Neuronal stem cell (in vitro differentiated cells): ENCODE results near the gene PTPRJ.

ENCODE experiments used
- DNase-seq: peaks from one replicate; pipeline ENCODE4 v3.0.0-alpha.2; 2013; ENCODE audit warnings: low spot score
- H2AFZ ChIP-seq: one replicate; pipeline ENCODE4 v1.6.1; 2013; ENCODE audit warnings: mild to moderate bottlenecking, low read length, inconsistent platforms
- H2AK5ac ChIP-seq: 2 replicates; pipeline ENCODE4 v1.6.1; 2013; ENCODE audit warnings: low read depth, mild to moderate bottlenecking, inconsistent platforms, low read length, moderate library complexity, mixed read lengths
- H2BK120ac ChIP-seq: 2 replicates; pipeline ENCODE4 v1.6.1; 2013; ENCODE audit warnings: low read depth, mild to moderate bottlenecking, inconsistent platforms, low read length, moderate library complexity, mixed read lengths
- H2BK12ac ChIP-seq: one replicate; pipeline ENCODE4 v1.6.1; 2013; ENCODE audit warnings: low read length, inconsistent platforms
- H2BK15ac ChIP-seq: 2 replicates; pipeline ENCODE4 v1.6.1; 2013; ENCODE audit warnings: mild to moderate bottlenecking, low read length, inconsistent platforms, mixed read lengths
- H2BK5ac ChIP-seq: one replicate; pipeline ENCODE4 v1.6.1; 2013; ENCODE audit warnings: inconsistent platforms, mild to moderate bottlenecking, low read length, moderate library complexity
- H3K14ac ChIP-seq: one replicate; pipeline ENCODE4 v1.6.1; 2013; ENCODE audit warnings: low read length, inconsistent platforms
- H3K18ac ChIP-seq: 2 replicates; pipeline ENCODE4 v1.6.1; 2013; ENCODE audit warnings: low read length, inconsistent platforms
- H3K23ac ChIP-seq: 2 replicates; pipeline ENCODE4 v1.6.1; 2013; ENCODE audit warnings: low read depth, mild to moderate bottlenecking, mixed read lengths, low read length, inconsistent platforms; ENCODE audit not compliant: poor library complexity
- H3K27ac ChIP-seq: replicated peaks from 3 replicates; pipeline ENCODE4 v1.5.1; 2013; ENCODE audit warnings: low read length, inconsistent platforms
- H3K27me3 ChIP-seq, 3 experiments: 2 replicates each; pipeline ENCODE4 v1.6.1; 2013; ENCODE audit warnings: low read length in 3 of 3, mild to moderate bottlenecking in 2 of 3, inconsistent platforms in 1 of 3, low read depth in 1 of 3, mixed read lengths in 1 of 3, moderate library complexity in 1 of 3; ENCODE audit not compliant: control insufficient read depth in 3 of 3, insufficient read depth in 3 of 3
- H3K36me3 ChIP-seq, 2 donors: replicated peaks in 1 of 2; 2 replicates each; pipeline ENCODE4 v1.6.1; 2013; ENCODE audit warnings: low read length in 2 of 2; ENCODE audit not compliant: control insufficient read depth in 2 of 2, insufficient read depth in 2 of 2
- H3K4ac ChIP-seq: 2 replicates; pipeline ENCODE4 v1.6.1; 2013; ENCODE audit warnings: inconsistent platforms, mild to moderate bottlenecking, low read length, moderate library complexity
- H3K4me1 ChIP-seq, 2 donors: 1 replicate in 1 of 2; 2 replicates in 1 of 2; pipeline ENCODE4 v1.6.1; 2013; ENCODE audit warnings: low read length in 2 of 2, low read depth in 1 of 2; ENCODE audit not compliant: control insufficient read depth in 2 of 2, insufficient read depth in 1 of 2
- H3K4me2 ChIP-seq: one replicate; pipeline ENCODE4 v1.6.1; 2013; ENCODE audit warnings: mild to moderate bottlenecking, low read length, inconsistent platforms; ENCODE audit not compliant: insufficient read depth, poor library complexity, severe bottlenecking
- H3K4me3 ChIP-seq, 2 donors: 2 replicates each; pipeline ENCODE4 v1.5.1; 2013; ENCODE audit warnings: low read length in 2 of 2, mild to moderate bottlenecking in 2 of 2, inconsistent platforms in 1 of 2, moderate library complexity in 1 of 2
- H3K79me1 ChIP-seq: one replicate; pipeline ENCODE4 v1.6.1; 2013; ENCODE audit warnings: low read depth, mild to moderate bottlenecking, inconsistent platforms, low read length, moderate library complexity
- H3K9ac ChIP-seq: one replicate; pipeline ENCODE4 v1.6.1; 2013; ENCODE audit warnings: mild to moderate bottlenecking, low read depth, low read length, inconsistent platforms; ENCODE audit not compliant: poor library complexity
- H3K9me3 ChIP-seq, 2 donors: replicated peaks in 1 of 2; 2 replicates each; pipeline versions ENCODE3 to v1.6.1; 2013; ENCODE audit warnings: low read length in 2 of 2, mild to moderate bottlenecking in 2 of 2, inconsistent platforms in 1 of 2, low read depth in 1 of 2, mixed read lengths in 1 of 2, moderate library complexity in 1 of 2; ENCODE audit not compliant: control insufficient read depth in 2 of 2, insufficient read depth in 1 of 2
- H4K8ac ChIP-seq: one replicate; pipeline ENCODE4 v1.6.1; 2013; ENCODE audit warnings: low read depth, mild to moderate bottlenecking, inconsistent platforms, low read length, moderate library complexity
- H4K91ac ChIP-seq: one replicate; pipeline ENCODE4 v1.6.1; 2013; ENCODE audit warnings: low read length, low read depth, mild to moderate bottlenecking, inconsistent platforms; ENCODE audit not compliant: poor library complexity
- whole genome bisulfite sequencing, 2 donors: extraction: QIAGEN DNeasy Blood & Tissue Kit; methylation state at CpG; one replicate each; pipeline ENCODE4 v1.1.7; 2013; ENCODE audit warnings: missing lambda C conversion rate in 2 of 2, mixed read lengths in 1 of 2; ENCODE audit not compliant: insufficient read length in 2 of 2, insufficient replicate concordance in 1 of 2; ENCODE audit errors: extremely low coverage in 2 of 2; 5-methylcytosine and 5-hydroxymethylcytosine counted together

The PTPRJ gene

GRCh38 chr11:48078689-48079088 lies 98.3 kb downstream of the PTPRJ start:
- no peak overlapping the region for H4K91ac ChIP-seq
- H3K4ac ChIP-seq = no peak overlapping the region
- H3K79me1 ChIP-seq = peaks cover 5% of the 10 kb centered on the region
- no peaks in the 10 kb centered on the region for H3K36me3 ChIP-seq
- WGBS, 2 donors = no CpG with 5 or more reads among the region's 1 CpG
- no peak overlapping the region for H3K23ac ChIP-seq
- H4K8ac ChIP-seq = no peak overlapping the region
- no peak overlapping the region for H3K9ac ChIP-seq
- no peak overlapping the region for H2AFZ ChIP-seq
- no peak overlapping the region for H3K4me2 ChIP-seq
- no peak overlapping the region for H2AK5ac ChIP-seq
- H3K27ac ChIP-seq = no peak overlapping the region
- H3K27me3 ChIP-seq = no peaks in the 10 kb centered on the region
- no peak for DNase-seq
- H3K18ac ChIP-seq = no peak overlapping the region
- H3K14ac ChIP-seq = no peak overlapping the region
- no peak overlapping the region for H2BK5ac ChIP-seq
- H3K4me3 ChIP-seq = no peak overlapping the region
- peaks cover 11 to 15% of the 10 kb centered on the region in 2 donors for H3K4me1 ChIP-seq
- no peak overlapping the region for H2BK120ac ChIP-seq
- H2BK12ac ChIP-seq = no peak overlapping the region
- no peaks in the 10 kb centered on the region for H3K9me3 ChIP-seq
- H2BK15ac ChIP-seq = no peak overlapping the region

- Histone ChIP-seq H3K4me3 (no peak overlapping the region), H2BK120ac (no peak overlapping the region), H3K27me3 (no peaks in the 10 kb centered on the region), H4K8ac (no peak overlapping the region), H3K4me1 (peaks cover 11 to 15% of the 10 kb centered on the region in 2 donors), H3K23ac (no peak overlapping the region), H2AFZ (peak overlapping the region; percentile 47), H3K4me2 (no peak overlapping the region), H4K91ac (no peak overlapping the region), H3K27ac (peak overlapping the region; percentile 1), H2BK5ac (no peak overlapping the region), H3K14ac (no peak overlapping the region), H3K9ac (no peak overlapping the region), H2AK5ac (no peak overlapping the region), H3K4ac (no peak overlapping the region), H2BK15ac (no peak overlapping the region), H3K36me3 (no peaks in the 10 kb centered on the region), H3K18ac (no peak overlapping the region), H3K79me1 (peaks cover 5% of the 10 kb centered on the region), H2BK12ac (no peak overlapping the region), H3K9me3 (no peaks in the 10 kb centered on the region)
- no peak for DNase-seq
- no CpG with 5 or more reads among the region's 6 CpGs for WGBS, 2 donors
Observed at GRCh38 chr11:48079596-48079995, 99.2 kb downstream of the PTPRJ start.

GRCh38 chr11:48080301-48080861 lies 100.0 kb downstream of the PTPRJ start:
- no peak overlapping the region for H3K4me2 ChIP-seq
- H3K18ac ChIP-seq = peak overlapping the region; percentile 42
- H3K9me3 ChIP-seq = no peaks in the 10 kb centered on the region
- H3K27ac ChIP-seq = no peak overlapping the region
- WGBS, 2 donors = no CpG with 5 or more reads among the region's 6 CpGs
- peaks cover 11 to 15% of the 10 kb centered on the region in 2 donors for H3K4me1 ChIP-seq
- H3K4ac ChIP-seq = no peak overlapping the region
- no peak overlapping the region for H4K91ac ChIP-seq
- no peaks in the 10 kb centered on the region for H3K27me3 ChIP-seq
- no peak overlapping the region for H2BK5ac ChIP-seq
- no peak overlapping the region for H3K9ac ChIP-seq
- H2BK12ac ChIP-seq = no peak overlapping the region
- H3K23ac ChIP-seq = no peak overlapping the region
- H3K14ac ChIP-seq = no peak overlapping the region
- no peak overlapping the region for H2BK15ac ChIP-seq
- no peak overlapping the region for H2BK120ac ChIP-seq
- no peak for DNase-seq
- H3K79me1 ChIP-seq = peaks cover 5% of the 10 kb centered on the region
- no peak overlapping the region for H2AFZ ChIP-seq
- no peaks in the 10 kb centered on the region for H3K36me3 ChIP-seq
- no peak overlapping the region for H3K4me3 ChIP-seq
- no peak overlapping the region for H4K8ac ChIP-seq
- H2AK5ac ChIP-seq = no peak overlapping the region

- Histone ChIP-seq H2BK5ac (peak overlapping the region; percentile 88), H2AFZ (no peak overlapping the region), H3K4me3 (no peak overlapping the region)
Observed at GRCh38 chr11:48081151-48082010, 101.0 kb downstream of the PTPRJ start.

More at GRCh38 chr11:48081151-48082010, 101.0 kb downstream of the PTPRJ start:
- Histone ChIP-seq H3K9ac (no peak overlapping the region), H3K27ac (no peak overlapping the region), H3K9me3 (no peaks in the 10 kb centered on the region), H4K91ac (no peak overlapping the region), H3K18ac (no peak overlapping the region), H2BK12ac (no peak overlapping the region), H4K8ac (no peak overlapping the region), H3K79me1 (no peaks in the 10 kb centered on the region), H3K4me1 (peaks cover 11 to 15% of the 10 kb centered on the region in 2 donors), H3K4ac (no peak overlapping the region), H3K36me3 (no peaks in the 10 kb centered on the region), H3K27me3 (no peaks in the 10 kb centered on the region), H2BK15ac (no peak overlapping the region), H3K23ac (no peak overlapping the region), H2BK120ac (no peak overlapping the region), H3K14ac (no peak overlapping the region), H2AK5ac (peak overlapping the region; percentile 44), H3K4me2 (no peak overlapping the region)
- DNase-seq = no peak
- WGBS, 2 donors = no CpG with 5 or more reads among the region's 19 CpGs
